HepG2 (cell line): Measurements from ENCODE around the gene SCGB3A1. TPM values are rescaled to one million over a fixed set of nuclear protein-coding genes. Genes with fewer than 3 reads are reported as not detected.
A peak's percentile ranks its signal among the peaks of the same experiment; 100 is the strongest.

ENCODE experiments used
- ATAC-seq: fragments of 200-7000 bp; cut with Tn5 transposase; 3 replicates; pipeline ENCODE4 v1.9.1; 2020; ENCODE audit warnings: mild to moderate bottlenecking, moderate library complexity
- BruUV-seq: library from RNA; stranded (reverse); fragments of 400-500 nt; replicated peaks from 2 replicates; lab custom pipeline; 2021; lab: Mats Ljungman, UMichigan
- CTCF ChIA-PET: fragments of 300-600 bp; formaldehyde crosslinking; extraction: SDS; loops from one replicate; lab custom pipeline; 2021; ENCODE audit warnings: low total read pairs, inconsistent platforms, low intra/inter-chr PET ratio; lab: Yijun Ruan, JAX
- POLR2A ChIA-PET: fragments of 350-600 bp; sonication (Branson Sonifier 250); formaldehyde crosslinking; loops from one replicate; lab custom pipeline; 2020; ENCODE audit warnings: antibody characterized with exemption, inconsistent platforms; lab: Yijun Ruan, JAX
- DNase-seq: peaks from one replicate; pipeline ENCODE4 v3.0.0-alpha.2; 2015; ENCODE audit warnings: low spot score
- FAIRE-seq: peaks from 3 replicates; lab custom pipeline; 2011; peaks lifted over from hg19 to GRCh38; lab: Jason Lieb, UNC
- H2AFZ ChIP-seq: one replicate; pipeline ENCODE4 v1.6.1; 2011; ENCODE audit warnings: low read length, inconsistent platforms
- H3K27ac ChIP-seq: fragments of 300-600 bp; 3 replicates; pipeline ENCODE4 v1.8.0; 2011; ENCODE audit warnings: mixed run types, mild to moderate bottlenecking, mixed read lengths, low read length, inconsistent platforms; ENCODE audit not compliant: insufficient read depth; ENCODE audit errors: extremely low read length
- H3K27me3 ChIP-seq, 2 experiments: fragments of 200-600 bp in 1 of 2; 2 replicates in 1 of 2; 3 replicates in 1 of 2; pipeline versions ENCODE4 v1.6.0 to v1.8.0; 2011; ENCODE audit warnings: low read length in 2 of 2, mild to moderate bottlenecking in 2 of 2, moderate library complexity in 2 of 2, inconsistent platforms in 1 of 2; ENCODE audit not compliant: insufficient read depth in 2 of 2, control insufficient read depth in 1 of 2
- H3K36me3 ChIP-seq, 2 experiments: fragments of 200-600 bp in 1 of 2; replicated peaks in 1 of 2; 2 replicates in 1 of 2; 3 replicates in 1 of 2; pipeline versions ENCODE4 v1.5.1 to v1.8.0; 2011; ENCODE audit warnings: low read length in 2 of 2, inconsistent platforms in 1 of 2; ENCODE audit not compliant: insufficient read depth in 2 of 2, control insufficient read depth in 1 of 2
- H3K4me1 ChIP-seq: 2 replicates; pipeline ENCODE4 v1.5.1; 2012; ENCODE audit warnings: low read length, inconsistent platforms; ENCODE audit not compliant: insufficient read depth
- H3K4me2 ChIP-seq: 2 replicates; pipeline ENCODE4 v1.6.0; 2011; ENCODE audit warnings: low read depth, low read length, inconsistent platforms
- H3K4me3 ChIP-seq, 3 experiments: fragments of 200-600 bp in 1 of 3; sonication (generic), shearing (Covaris generic) in 1 of 3; replicated peaks in 1 of 3; 2 replicates each; pipeline ENCODE4 v1.5.1; 2011 to 2016; ENCODE audit warnings: low read length in 3 of 3, inconsistent platforms in 2 of 3, low read depth in 2 of 3, mild to moderate bottlenecking in 2 of 3, control low read depth in 1 of 3, mixed read lengths in 1 of 3; ENCODE audit not compliant: insufficient read depth in 1 of 3
- H3K79me2 ChIP-seq: one replicate; pipeline ENCODE4 v1.6.1; 2011; ENCODE audit warnings: low read length, inconsistent platforms; ENCODE audit not compliant: insufficient read depth
- H3K9ac ChIP-seq: 2 replicates; pipeline ENCODE4 v1.6.0; 2011; ENCODE audit warnings: mild to moderate bottlenecking, low read depth, low read length, inconsistent platforms; ENCODE audit not compliant: insufficient read depth
- H3K9me3 ChIP-seq: 2 replicates; pipeline ENCODE4 v1.5.1; 2012; ENCODE audit warnings: mild to moderate bottlenecking, low read length
- H4K20me1 ChIP-seq: 2 replicates; pipeline ENCODE4 v1.6.0; 2011; ENCODE audit warnings: inconsistent platforms, mild to moderate bottlenecking, low read length, moderate library complexity; ENCODE audit not compliant: insufficient read depth
- ATF1 ChIP-seq: IDR thresholded peaks from 2 replicates; pipeline ENCODE4 v1.6.1; 2016; ENCODE audit warnings: mild to moderate bottlenecking, control low read depth
- FOXA3 ChIP-seq: IDR thresholded peaks from 2 replicates; pipeline ENCODE4 v1.6.1; 2016; ENCODE audit warnings: missing genetic modification reagents, missing compliant biosample characterization
- ONECUT2 ChIP-seq: sonication (generic); formaldehyde crosslinking; IDR thresholded peaks from 2 replicates; pipeline ENCODE4 v1.4.0; 2020; ENCODE audit warnings: missing genetic modification reagents
- PRPF4 ChIP-seq: fragments of 200-400 bp; formaldehyde crosslinking; IDR thresholded peaks from 2 replicates; pipeline ENCODE4 v1.6.1; 2016; ENCODE audit warnings: low read length, low read depth; ENCODE audit not compliant: poor library complexity, severe bottlenecking
- RFX5 ChIP-seq: IDR thresholded peaks from 2 replicates; pipeline ENCODE4 v1.6.1; 2011; ENCODE audit warnings: low read depth, low read length, improper control_type of control experiment
- TSC22D2 ChIP-seq: sonication (generic); formaldehyde crosslinking; IDR thresholded peaks from 2 replicates; pipeline ENCODE4 v1.5.1; 2020; ENCODE audit warnings: missing genetic modification reagents, mild to moderate bottlenecking, borderline replicate concordance
- ZBED4 ChIP-seq: sonication (generic); formaldehyde crosslinking; IDR thresholded peaks from 2 replicates; pipeline ENCODE4 v1.4.0; 2020; ENCODE audit warnings: missing genetic modification reagents, borderline replicate concordance
- ZNF580 ChIP-seq: IDR thresholded peaks from 2 replicates; pipeline ENCODE4 v1.6.1; 2016; ENCODE audit warnings: low read depth, borderline replicate concordance
- ZNF776 ChIP-seq: sonication (generic); formaldehyde crosslinking; IDR thresholded peaks from 2 replicates; pipeline ENCODE4 v1.4.0; 2020; ENCODE audit warnings: mild to moderate bottlenecking, missing genetic modification reagents
- ZNF782 ChIP-seq: sonication (generic); formaldehyde crosslinking; IDR thresholded peaks from 2 replicates; pipeline ENCODE4 v1.4.0; 2020; ENCODE audit warnings: missing genetic modification reagents, mild to moderate bottlenecking, borderline replicate concordance
- WGBS: methylation state at CpG from one replicate; pipeline ENCODE4 v1.1.6; 2017; ENCODE audit warnings: low lambda C conversion rate; 5-methylcytosine and 5-hydroxymethylcytosine counted together
- in situ Hi-C: cut with HindIII; loops from 2 replicates; pipeline ENCODE4 v1.10.0; 2017; ENCODE audit warnings: low pct_unique_long_range_greater_than_20kb; ENCODE audit not compliant: extremely low pct_ligation_motif_present
- intact Hi-C: fragments of 100-400 bp; cut with micrococcal nuclease; formaldehyde crosslinking; loops from one replicate; pipeline ENCODE4 v1.10.0; 2022; ENCODE audit not compliant: unreplicated experiment
- polyA plus RNA-seq, 8 experiments: library from polyadenylated mRNA; depleted of rRNA in 3 of 8; stranded (reverse) in 7 of 8; unstranded in 1 of 8; fragments of >200 nt; fragmentation: Illumina TruSeq in 4 of 8; extraction: Trizol in 4 of 8; gene quantifications; 2 replicates each; pipeline versions ENCODE4 v1.2.1 to v1.2.3, GENCODE V29; 2011 to 2016; ENCODE audit warnings: low read depth in 4 of 8, missing spikeins in 1 of 8, mixed read lengths in 1 of 8; ENCODE audit not compliant: insufficient read depth in 1 of 8
- total RNA-seq, 5 experiments: library from RNA; depleted of rRNA; stranded (reverse); fragments of >200 nt; fragmentation: Illumina TruSeq; extraction: Trizol; gene quantifications; 2 replicates each; pipeline ENCODE4 v1.2.3, GENCODE V29; 2016; ENCODE audit warnings: low read depth in 1 of 5
- TF ChIP-seq, protein P1 (sequence below): sonication (generic); formaldehyde crosslinking; IDR thresholded peaks from 2 replicates; pipeline ENCODE4 v1.8.0; 2022; ENCODE audit warnings: mild to moderate bottlenecking, missing genetic modification reagents, moderate library complexity

Gene SCGB3A1
- total and polyA plus RNA-seq, 2 of the 13 experiments (the other 11 are each of a cell fraction or from before 2014, with no cell fraction given), result not detected

DNA sequence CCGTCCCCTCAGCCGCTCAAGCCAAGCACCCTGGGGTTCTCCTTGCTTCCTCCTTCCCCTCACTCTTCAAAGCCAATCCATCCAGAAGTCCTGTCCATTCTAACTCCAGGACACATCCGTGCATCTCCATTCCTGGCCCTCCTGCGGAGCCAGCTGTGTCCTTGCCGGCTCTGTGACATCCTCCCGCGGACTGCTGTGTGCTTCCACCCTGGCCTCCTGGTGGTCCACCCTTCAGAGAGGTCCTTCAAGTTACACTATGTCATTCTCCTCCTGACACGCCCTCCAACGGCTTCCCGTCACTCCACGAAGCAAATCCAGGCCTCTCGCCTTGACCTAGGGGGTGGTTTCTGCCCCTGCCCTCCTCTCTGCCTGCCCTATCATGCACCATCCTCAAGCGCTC lies 13.0 kb upstream of the SCGB3A1 start:
- no peak for DNase-seq
- POLR2A ChIA-PET, result no interaction called here
- CTCF ChIA-PET, result no interaction called here

More for the DNA sequence above, 13.0 kb upstream of the SCGB3A1 start:
- Histone ChIP-seq H3K4me1 (no peaks in the 10 kb centered on the region), H2AFZ (peak overlapping the region; percentile 6), H3K79me2 (no peaks in the 10 kb centered on the region), H4K20me1 (no peaks in the 10 kb centered on the region; the same call in 1 of the 2 replicates), H3K9ac (no peak overlapping the region), H3K27ac (no peak overlapping the region), H3K27me3 (peaks cover 15 to 58% of the 10 kb centered on the region in 2 experiments), H3K4me2 (no peak overlapping the region)
- in situ Hi-C loops, result no loop called here
- 22% methylated on average over 13 of the region's 13 CpGs for WGBS
- no peak for TF ChIP-seq ZNF776
- no peak for TF ChIP-seq ZBED4 (CRISPR knock-in tag)
- TF ChIP-seq ZNF782 (CRISPR knock-in tag), result no peak
- no peak for TF ChIP-seq ONECUT2
- TF ChIP-seq ATF1 (CRISPR knock-in tag), result no peak
- TF ChIP-seq PRPF4, result no peak
- no peak for TF ChIP-seq ZNF580 (CRISPR knock-in tag)
- TF ChIP-seq TSC22D2 (CRISPR knock-in tag), result no peak
- no peak for TF ChIP-seq FOXA3 (CRISPR knock-in tag)
- TF ChIP-seq, protein P1, sequence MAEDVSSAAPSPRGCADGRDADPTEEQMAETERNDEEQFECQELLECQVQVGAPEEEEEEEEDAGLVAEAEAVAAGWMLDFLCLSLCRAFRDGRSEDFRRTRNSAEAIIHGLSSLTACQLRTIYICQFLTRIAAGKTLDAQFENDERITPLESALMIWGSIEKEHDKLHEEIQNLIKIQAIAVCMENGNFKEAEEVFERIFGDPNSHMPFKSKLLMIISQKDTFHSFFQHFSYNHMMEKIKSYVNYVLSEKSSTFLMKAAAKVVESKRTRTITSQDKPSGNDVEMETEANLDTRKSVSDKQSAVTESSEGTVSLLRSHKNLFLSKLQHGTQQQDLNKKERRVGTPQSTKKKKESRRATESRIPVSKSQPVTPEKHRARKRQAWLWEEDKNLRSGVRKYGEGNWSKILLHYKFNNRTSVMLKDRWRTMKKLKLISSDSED (CRISPR knock-in tag), result no peak
- no peak for TF ChIP-seq RFX5
- TF ChIP-seq, all 625 proteins: peak for 0
- Histone ChIP-seq H3K36me3 (no peaks in the 10 kb centered on the region), H3K4me3 (no peak overlapping the region), H3K9me3 (no peaks in the 10 kb centered on the region)
- no TSS peak for BruUV-seq
- no peak for FAIRE-seq
- no peak for ATAC-seq
- intact Hi-C loops, result no loop called here
